Measurements from ENCODE around the gene POMGNT1. TPM values are rescaled to one million over a fixed set of nuclear protein-coding genes. Genes with fewer than 3 reads are reported as not detected.
A peak's percentile ranks its signal among the peaks of the same experiment; 100 is the strongest.

POMGNT1 gene
- total RNA-seq, 1 donor from 2014 or later, result 54.8 TPM

DNA sequence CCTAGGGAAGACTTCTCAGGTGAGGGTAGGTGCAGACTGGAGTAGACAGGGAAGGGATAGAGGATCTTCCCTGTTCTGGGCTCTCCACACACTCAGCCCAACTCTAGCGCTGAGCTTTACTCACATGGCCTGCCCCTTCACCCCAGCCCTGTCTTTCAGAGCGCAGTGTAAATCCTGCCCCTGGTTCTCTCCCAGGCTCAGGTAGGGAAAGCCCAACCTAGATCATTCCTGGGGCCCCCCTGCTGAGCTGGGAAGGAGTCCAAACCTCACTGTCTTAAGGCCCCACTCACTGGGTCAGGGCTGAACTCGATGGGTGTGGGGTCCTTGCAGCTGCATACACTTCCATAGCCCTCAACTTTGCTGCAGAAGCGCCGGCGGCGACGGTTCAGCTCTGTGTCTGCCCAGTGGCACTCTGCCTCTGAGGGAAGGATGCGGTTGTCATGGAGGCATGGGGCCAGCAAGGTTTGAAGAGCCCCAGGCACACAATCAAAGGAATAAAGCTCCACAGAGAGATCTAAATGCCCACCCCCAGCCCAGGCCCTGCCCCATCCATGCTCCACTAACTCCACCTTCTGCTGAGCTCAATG, 4.2 kb downstream of the POMGNT1 start:
- TF ChIP-seq, protein P1, sequence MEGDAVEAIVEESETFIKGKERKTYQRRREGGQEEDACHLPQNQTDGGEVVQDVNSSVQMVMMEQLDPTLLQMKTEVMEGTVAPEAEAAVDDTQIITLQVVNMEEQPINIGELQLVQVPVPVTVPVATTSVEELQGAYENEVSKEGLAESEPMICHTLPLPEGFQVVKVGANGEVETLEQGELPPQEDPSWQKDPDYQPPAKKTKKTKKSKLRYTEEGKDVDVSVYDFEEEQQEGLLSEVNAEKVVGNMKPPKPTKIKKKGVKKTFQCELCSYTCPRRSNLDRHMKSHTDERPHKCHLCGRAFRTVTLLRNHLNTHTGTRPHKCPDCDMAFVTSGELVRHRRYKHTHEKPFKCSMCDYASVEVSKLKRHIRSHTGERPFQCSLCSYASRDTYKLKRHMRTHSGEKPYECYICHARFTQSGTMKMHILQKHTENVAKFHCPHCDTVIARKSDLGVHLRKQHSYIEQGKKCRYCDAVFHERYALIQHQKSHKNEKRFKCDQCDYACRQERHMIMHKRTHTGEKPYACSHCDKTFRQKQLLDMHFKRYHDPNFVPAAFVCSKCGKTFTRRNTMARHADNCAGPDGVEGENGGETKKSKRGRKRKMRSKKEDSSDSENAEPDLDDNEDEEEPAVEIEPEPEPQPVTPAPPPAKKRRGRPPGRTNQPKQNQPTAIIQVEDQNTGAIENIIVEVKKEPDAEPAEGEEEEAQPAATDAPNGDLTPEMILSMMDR (IDR thresholded peaks at IDR 0.05; ENCODE audit: insufficient read depth, low read length, severe bottlenecking), result no peak
- H3K27me3 ChIP-seq (ENCODE audit: control insufficient read depth, insufficient read depth, low read length), result no peaks in the 10 kb centered on the region
- FAIRE-seq, result no peak
- no peak for DNase-seq (ENCODE audit: low read depth)
- no peak overlapping the region for H3K4me3 ChIP-seq (ENCODE audit: low read depth, low read length)
- peaks cover 28% of the 10 kb centered on the region for H3K36me3 ChIP-seq (ENCODE audit: control insufficient read depth, insufficient read depth, low read length)

DNA sequence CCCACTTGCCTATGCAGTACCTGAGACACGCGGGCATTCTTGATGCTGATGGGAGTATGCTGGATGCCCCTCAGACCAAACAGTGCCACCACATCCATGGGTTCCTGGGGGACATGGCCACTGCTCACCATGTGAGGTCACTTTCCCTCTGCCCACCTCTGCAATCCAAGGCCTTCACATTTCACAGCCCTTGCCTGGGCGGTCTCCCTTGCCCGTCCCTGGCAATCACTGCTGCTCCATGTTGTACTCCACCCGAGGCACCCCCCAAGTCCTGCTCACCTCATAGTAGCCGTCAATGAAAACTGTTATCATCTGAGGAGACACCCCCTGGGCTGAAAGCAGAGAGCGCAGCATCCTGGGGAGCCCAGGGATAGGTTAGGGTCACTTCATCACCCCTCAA, 4.9 kb downstream of the POMGNT1 start:
- H3K36me3 ChIP-seq (ENCODE audit: control insufficient read depth, insufficient read depth, low read length), result peaks cover 28% of the 10 kb centered on the region
- no peaks in the 10 kb centered on the region for H3K27me3 ChIP-seq (ENCODE audit: control insufficient read depth, insufficient read depth, low read length)
- H3K4me3 ChIP-seq (ENCODE audit: low read depth, low read length), result no peak overlapping the region
- no peak for FAIRE-seq
- no peak for DNase-seq (ENCODE audit: low read depth)
- TF ChIP-seq, protein P1 (IDR thresholded peaks at IDR 0.05; ENCODE audit: insufficient read depth, low read length, severe bottlenecking), result no peak

DNA sequence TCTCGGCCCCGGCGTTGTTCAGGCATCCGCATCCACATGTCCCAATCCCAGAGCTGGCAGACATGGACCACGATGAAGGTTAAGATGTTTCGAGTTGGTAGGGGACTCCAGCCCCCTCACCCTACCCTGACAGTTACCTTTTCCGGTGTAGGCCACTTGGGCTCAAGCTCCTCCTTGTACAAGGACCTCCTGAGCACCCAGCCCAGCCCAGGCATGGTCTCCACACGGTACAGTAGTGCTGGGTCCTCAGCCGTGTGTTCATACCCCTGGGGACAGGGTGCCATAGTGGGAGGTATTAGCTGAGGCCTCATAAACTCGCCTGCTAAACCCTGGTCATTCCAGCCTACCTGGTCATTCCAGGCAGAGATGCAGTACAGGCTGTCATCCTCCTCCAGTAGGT, 6.1 kb downstream of the POMGNT1 start:
- H3K4me3 ChIP-seq (ENCODE audit: low read depth, low read length), result no peak overlapping the region

DNA sequence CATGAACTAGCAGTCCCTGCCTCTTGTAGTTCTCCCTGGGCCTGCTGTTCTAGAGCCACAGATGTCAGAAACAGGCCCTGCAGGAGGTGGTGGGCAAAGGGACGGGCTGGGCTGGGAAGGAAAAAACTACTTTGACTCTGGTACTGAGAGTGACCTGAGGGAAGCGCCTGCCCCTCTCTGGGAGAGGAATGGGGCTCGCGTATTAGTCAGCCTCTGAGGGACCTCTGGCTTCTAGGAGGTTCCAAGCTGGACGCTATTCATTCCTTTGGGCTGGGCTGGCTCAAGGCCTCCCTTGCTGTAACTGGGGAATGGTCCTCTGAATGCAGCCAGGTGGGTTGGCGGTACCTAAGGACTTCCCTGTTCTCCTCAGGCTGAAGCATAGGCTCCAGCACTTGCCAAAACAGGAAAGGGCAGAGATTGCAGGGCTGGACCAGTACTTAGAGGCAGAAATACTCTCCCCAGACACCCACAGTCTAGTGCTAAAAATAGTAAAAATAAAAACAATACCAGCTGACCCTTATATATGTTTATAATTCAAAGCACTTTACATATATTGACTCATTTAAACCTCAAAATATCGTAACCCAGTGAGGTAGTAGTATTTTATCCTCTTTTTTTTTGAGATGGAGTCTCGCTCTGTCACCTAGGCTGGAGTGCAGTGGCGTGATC, 7.1 kb downstream of the POMGNT1 start:
- Histone ChIP-seq H3K4me3 (ENCODE audit: low read depth, low read length) (no peak overlapping the region), H3K27me3 (ENCODE audit: control insufficient read depth, insufficient read depth, low read length) (no peaks in the 10 kb centered on the region), H3K36me3 (ENCODE audit: control insufficient read depth, insufficient read depth, low read length) (peaks cover 25% of the 10 kb centered on the region)
- DNase-seq (ENCODE audit: low read depth) (no peak), FAIRE-seq (no peak)
- TF ChIP-seq, protein P1 (IDR thresholded peaks at IDR 0.05; ENCODE audit: insufficient read depth, low read length, severe bottlenecking), result no peak

More for the DNA sequence above, 6.1 kb downstream of the POMGNT1 start:
- H3K36me3 ChIP-seq (ENCODE audit: control insufficient read depth, insufficient read depth, low read length), result peaks cover 31% of the 10 kb centered on the region
- DNase-seq (ENCODE audit: low read depth) (no peak), FAIRE-seq (no peak)
- TF ChIP-seq, protein P1 (IDR thresholded peaks at IDR 0.05; ENCODE audit: insufficient read depth, low read length, severe bottlenecking), result no peak
- H3K27me3 ChIP-seq (ENCODE audit: control insufficient read depth, insufficient read depth, low read length), result no peaks in the 10 kb centered on the region

DNA sequence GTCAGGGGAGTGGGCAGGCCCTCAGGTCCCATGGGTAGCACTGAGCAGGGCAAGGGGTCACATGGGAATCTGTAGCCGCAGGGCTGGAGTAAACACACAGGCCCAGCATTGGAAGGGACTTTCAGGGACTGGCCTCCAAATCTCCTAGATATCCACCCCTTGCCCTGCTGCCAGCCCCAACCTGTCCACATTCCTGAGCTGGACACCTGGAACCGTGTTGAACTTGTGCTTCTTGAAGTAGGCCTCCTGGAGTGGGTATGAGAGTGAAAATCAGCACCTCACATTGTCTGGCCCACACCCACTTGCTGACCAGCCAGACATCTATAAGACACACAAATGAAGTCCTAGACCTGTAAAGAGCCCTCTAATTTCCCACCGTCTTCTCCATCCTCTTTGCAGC, 7.7 kb downstream of the POMGNT1 start:
- DNase-seq (ENCODE audit: low read depth) (peak; percentile 57), FAIRE-seq (peak; percentile 85)
- TF ChIP-seq, protein P1 (IDR thresholded peaks at IDR 0.05; ENCODE audit: insufficient read depth, low read length, severe bottlenecking), result no peak
- Histone ChIP-seq H3K27me3 (ENCODE audit: control insufficient read depth, insufficient read depth, low read length) (no peaks in the 10 kb centered on the region), H3K36me3 (ENCODE audit: control insufficient read depth, insufficient read depth, low read length) (peaks cover 22% of the 10 kb centered on the region), H3K4me3 (ENCODE audit: low read depth, low read length) (no peak overlapping the region)

All from bronchial epithelial cell (primary cell).